Measurements from ENCODE around the gene TMEM212.

DNA sequence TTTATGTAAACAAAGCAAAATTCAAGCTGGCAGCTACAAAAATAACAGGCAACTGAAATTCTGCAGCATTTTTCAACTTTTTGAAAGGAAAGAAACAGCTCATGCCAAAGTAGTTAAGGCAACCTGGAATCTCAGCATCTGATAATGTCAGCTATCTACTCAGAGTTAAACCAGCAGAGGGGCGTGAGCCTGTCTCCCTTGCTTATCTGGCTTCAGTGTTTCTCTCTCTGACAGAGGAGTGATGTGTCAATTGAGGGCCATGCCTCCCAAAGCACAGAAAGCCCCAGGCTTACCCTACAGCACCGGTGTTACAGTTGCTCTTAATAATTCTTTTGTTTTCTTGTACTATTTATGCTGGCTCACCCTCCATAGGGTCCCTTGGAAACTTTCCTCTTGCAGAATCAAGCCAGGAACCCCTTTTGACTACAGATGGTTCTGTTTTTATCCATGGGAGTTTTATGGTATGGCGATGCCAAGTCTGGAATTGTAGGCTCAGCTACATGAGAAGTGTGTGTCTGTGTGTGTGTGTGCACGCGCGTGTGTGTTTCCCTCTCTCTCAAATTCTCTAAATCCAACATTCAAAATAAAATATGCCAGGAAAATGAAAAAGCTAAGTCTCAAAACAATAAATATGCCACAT lies 7.3 kb downstream of the TMEM212 start:
- TF ChIP-seq, protein P1, sequence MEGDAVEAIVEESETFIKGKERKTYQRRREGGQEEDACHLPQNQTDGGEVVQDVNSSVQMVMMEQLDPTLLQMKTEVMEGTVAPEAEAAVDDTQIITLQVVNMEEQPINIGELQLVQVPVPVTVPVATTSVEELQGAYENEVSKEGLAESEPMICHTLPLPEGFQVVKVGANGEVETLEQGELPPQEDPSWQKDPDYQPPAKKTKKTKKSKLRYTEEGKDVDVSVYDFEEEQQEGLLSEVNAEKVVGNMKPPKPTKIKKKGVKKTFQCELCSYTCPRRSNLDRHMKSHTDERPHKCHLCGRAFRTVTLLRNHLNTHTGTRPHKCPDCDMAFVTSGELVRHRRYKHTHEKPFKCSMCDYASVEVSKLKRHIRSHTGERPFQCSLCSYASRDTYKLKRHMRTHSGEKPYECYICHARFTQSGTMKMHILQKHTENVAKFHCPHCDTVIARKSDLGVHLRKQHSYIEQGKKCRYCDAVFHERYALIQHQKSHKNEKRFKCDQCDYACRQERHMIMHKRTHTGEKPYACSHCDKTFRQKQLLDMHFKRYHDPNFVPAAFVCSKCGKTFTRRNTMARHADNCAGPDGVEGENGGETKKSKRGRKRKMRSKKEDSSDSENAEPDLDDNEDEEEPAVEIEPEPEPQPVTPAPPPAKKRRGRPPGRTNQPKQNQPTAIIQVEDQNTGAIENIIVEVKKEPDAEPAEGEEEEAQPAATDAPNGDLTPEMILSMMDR (conservative IDR thresholded peaks at IDR 0.05) = no peak
- no peak for TF ChIP-seq EZH2 (IDR thresholded peaks at IDR 0.05; ENCODE audit: low read depth)

All from PC-9 (cell line).